ENCODE results near the gene UBE3A.

The UBE3A gene

DNA sequence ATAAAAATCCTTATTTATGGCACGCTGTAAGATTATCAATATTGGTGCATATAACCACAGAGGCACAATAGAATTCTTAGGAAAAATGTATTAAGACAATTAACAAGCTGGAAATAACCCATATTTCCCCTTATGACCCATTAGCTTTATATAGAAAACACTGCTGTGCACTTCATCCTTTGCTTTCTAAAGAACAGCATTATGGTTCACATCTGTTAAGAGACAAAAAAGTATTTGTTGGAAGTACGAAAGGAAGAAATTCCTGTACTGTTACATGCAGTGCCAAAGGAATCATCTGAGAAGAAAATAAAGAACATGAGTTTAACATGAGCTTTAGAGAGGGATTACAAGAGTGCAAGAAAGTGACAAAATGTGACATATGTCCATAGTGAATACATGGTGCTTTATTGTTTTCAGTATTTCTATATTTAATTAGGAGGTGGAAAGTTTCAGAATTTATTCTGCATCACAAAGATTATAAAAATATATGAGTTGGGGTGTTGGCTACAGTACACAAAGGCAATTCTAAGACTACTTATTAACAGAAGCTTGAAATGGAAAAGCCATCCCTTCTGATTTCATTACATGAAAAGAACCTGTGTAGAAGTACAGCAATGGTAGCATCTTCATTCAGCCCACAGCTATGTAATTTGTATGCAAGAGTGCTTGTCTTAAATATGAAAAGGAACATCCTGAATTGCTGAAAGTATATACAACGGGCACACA, 6.8 kb downstream of the UBE3A start:
- H3K9me3 ChIP-seq, result no peaks in the 10 kb centered on the region
- no peak overlapping the region for H3K27ac ChIP-seq
- no peaks in the 10 kb centered on the region for H3K36me3 ChIP-seq
- H3K4me3 ChIP-seq, result no peak overlapping the region
- no peak for TF ChIP-seq CTCF (IDR thresholded peaks at IDR 0.05)
- DNase-seq, result no peak
- intact Hi-C loops (cut with DNase I; ENCODE audit: low total_unique reads), result loop anchor here (10.0 kb wide), 1 partner anchor 653 kb away; no protein-coding TSS in a partner anchor
- peaks cover 0 to 77% (median 23%) of the 10 kb centered on the region in 4 donors for H3K4me1 ChIP-seq
- no peaks in the 10 kb centered on the region for H3K27me3 ChIP-seq

GRCh38 chr15:25427861-25428260, 11.0 kb downstream of the UBE3A start:
- no peaks in the 10 kb centered on the region for H3K36me3 ChIP-seq
- no peak for TF ChIP-seq CTCF (IDR thresholded peaks at IDR 0.05)
- no peak overlapping the region for H3K4me3 ChIP-seq
- no peaks in the 10 kb centered on the region for H3K9me3 ChIP-seq
- H3K27ac ChIP-seq, result no peak overlapping the region
- intact Hi-C loops (cut with DNase I; ENCODE audit: low total_unique reads), result no loop called here
- no peaks in the 10 kb centered on the region for H3K27me3 ChIP-seq
- peaks cover 0 to 50% (median 15%) of the 10 kb centered on the region in 4 donors for H3K4me1 ChIP-seq
- no peak for DNase-seq

GRCh38 chr15:25426896-25427610, 11.8 kb downstream of the UBE3A start:
- peaks cover 0 to 45% (median 13%) of the 10 kb centered on the region in 4 donors for H3K4me1 ChIP-seq
- no peak overlapping the region for H3K27ac ChIP-seq
- H3K4me3 ChIP-seq, result no peak overlapping the region
- DNase-seq, result no peak
- no peaks in the 10 kb centered on the region for H3K27me3 ChIP-seq
- TF ChIP-seq CTCF (IDR thresholded peaks at IDR 0.05), result no peak
- no peaks in the 10 kb centered on the region for H3K36me3 ChIP-seq
- intact Hi-C loops (cut with DNase I; ENCODE audit: low total_unique reads), result no loop called here
- no peaks in the 10 kb centered on the region for H3K9me3 ChIP-seq

DNA sequence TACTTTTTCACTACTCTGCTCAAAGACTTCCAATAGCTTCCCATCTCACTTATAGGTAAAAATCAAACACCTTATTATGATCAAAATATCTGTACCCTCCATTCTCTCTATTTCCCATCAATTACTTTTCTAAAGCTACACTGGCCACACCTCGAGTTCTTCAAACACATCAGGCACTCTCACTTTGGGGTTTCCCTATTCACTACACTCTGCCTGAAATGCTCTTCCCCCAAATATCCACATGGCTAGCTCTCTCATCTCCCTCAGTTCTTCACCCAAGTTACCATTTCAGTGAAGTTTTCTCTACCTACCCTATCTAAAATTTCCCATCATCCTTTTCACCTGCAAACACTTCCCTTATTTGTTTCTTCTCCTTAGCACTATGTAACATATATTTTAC, 14.8 kb downstream of the UBE3A start:
- H3K4me1 ChIP-seq, result peaks cover 0 to 25% (median 3%) of the 10 kb centered on the region in 4 donors
- intact Hi-C loops (cut with DNase I; ENCODE audit: low total_unique reads), result no loop called here
- H3K9me3 ChIP-seq, result no peaks in the 10 kb centered on the region
- no peak overlapping the region for H3K27ac ChIP-seq
- H3K36me3 ChIP-seq, result peaks cover 5 to 9% (median 6%) of the 10 kb centered on the region in 3 donors
- H3K27me3 ChIP-seq, result no peaks in the 10 kb centered on the region
- TF ChIP-seq CTCF (IDR thresholded peaks at IDR 0.05), result no peak
- no peak for DNase-seq
- no peak overlapping the region for H3K4me3 ChIP-seq

DNA sequence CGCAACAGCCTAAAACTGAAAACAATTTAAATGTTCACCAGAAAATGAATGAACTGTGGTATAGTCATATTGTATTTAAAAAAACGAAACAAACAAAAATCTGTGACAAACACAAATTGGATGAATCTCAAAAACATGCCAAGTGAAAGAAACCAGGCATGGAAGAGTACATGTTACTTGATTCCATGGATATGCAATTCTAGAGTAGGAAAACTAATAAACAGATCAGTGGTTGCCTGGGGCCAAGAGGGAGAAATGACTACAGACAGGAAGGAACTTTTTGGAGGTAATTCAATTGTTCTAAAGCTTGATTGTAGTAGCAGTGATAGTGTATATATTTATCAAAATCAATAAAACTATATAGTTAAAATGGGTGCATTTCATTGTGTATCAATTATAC, 16.8 kb downstream of the UBE3A start:
- DNase-seq, result no peak
- intact Hi-C loops (cut with DNase I; ENCODE audit: low total_unique reads), result no loop called here
- no peaks in the 10 kb centered on the region for H3K27me3 ChIP-seq
- no peaks in the 10 kb centered on the region for H3K9me3 ChIP-seq
- TF ChIP-seq CTCF (IDR thresholded peaks at IDR 0.05), result no peak
- peaks cover 0 to 18% (median 3%) of the 10 kb centered on the region in 4 donors for H3K4me1 ChIP-seq
- H3K36me3 ChIP-seq, result peaks cover 5 to 13% (median 6%) of the 10 kb centered on the region in 3 donors
- no peak overlapping the region for H3K4me3 ChIP-seq
- H3K27ac ChIP-seq, result no peak overlapping the region
